HG02970 (cell line): ENCODE results near the gene MYH1.

Source experiments
- ATAC-seq: cut with Tn5 transposase; IDR thresholded peaks from one replicate; pipeline ENCODE4 v1.9.1; 2021; ENCODE audit warnings: mild to moderate bottlenecking, moderate library complexity, moderate number of reproducible peaks; ENCODE audit not compliant: unreplicated experiment, low FRiP score

The MYH1 gene

DNA sequence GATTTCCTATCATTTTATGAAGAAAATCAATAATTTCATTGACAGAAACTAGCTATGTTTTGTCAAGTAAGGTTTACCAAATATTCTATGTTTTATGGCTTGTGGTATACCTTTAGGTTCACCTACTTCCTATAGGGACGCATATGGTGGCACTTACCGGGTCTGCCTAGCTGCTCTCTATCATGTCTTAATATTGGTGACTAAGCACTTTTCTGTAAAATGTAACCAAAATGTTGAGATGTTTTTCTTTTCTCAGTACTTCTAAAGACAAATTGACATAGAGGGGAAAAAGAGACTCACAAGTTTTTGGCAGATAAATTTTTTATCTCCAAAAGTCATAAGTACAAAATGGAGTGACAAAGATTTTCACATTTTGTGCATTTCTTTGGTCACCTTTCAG is 26.3 kb downstream of the MYH1 start:
- no peak for ATAC-seq

DNA sequence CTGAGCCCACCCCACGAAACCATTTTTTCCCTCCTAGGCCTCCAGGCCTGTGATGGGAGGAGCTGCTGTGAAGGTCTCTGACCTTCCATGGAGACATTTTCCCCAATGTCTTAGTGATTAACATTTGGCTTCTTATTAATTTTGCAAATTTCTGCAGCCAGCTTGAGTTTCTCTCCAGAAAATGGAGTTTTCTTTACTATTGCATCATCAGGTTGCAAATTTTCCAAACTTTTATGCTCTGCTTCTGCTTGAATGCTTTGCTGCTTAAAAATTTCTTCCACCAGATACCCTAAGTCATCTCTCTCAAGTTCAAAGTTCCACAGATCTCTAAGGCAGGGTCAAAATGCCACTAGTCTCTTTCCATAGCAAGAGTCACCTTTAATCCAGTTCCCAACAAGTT is 36.1 kb downstream of the MYH1 start:
- ATAC-seq = no peak

GRCh38 chr17:10477701-10478100 is 40.6 kb downstream of the MYH1 start:
- ATAC-seq = no peak

DNA sequence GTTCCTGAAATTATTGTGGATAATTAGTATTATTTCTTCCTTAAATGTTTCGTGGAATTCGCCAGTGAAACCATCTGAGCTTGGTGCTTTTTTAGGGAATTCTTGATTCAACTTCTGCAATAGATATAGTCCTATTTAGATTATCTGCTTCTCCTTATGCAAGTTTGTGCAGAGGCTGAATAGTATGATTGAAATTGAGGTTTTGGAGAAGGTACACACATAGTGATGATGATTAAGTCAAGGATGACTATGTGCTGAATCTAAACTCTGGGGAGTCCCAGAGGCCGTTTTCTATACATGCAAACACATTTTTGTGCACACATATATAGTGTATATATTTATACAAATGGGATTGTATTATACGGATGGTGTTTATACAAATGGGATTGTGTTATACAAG is 43.8 kb downstream of the MYH1 start:
- ATAC-seq = no peak

- no peak for ATAC-seq
Observed at GRCh38 chr17:10471858-10472257, 46.5 kb downstream of the MYH1 start.

DNA sequence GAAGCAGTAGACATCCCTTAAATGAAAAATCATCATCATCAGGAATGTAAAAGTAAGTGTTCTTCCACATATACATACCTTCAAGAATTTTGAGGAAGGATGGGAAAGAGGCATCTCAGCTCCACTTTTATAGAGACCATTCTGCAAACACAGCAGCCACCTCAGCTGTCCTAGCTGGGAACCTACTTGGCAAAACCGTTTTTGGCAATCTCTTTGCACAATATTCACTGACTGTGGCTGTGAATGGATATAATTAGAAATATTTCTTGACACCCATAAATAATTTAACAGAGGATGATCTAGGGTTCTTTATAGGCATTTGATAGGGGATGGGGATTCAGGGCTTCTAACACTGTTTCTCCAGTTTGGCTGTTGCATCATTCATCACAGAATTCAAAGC is 48.9 kb downstream of the MYH1 start, which contains the start of gene MYH4:
Gene MYH4 (minus strand): TSS at position 101 of the 400 bp plus-strand sequence. CDS start 2,814 bp downstream, outside the sequence.
- ATAC-seq = no peak

GRCh38 chr17:10463402-10463801 is 54.9 kb downstream of the MYH1 start:
- ATAC-seq = no peak

GRCh38 chr17:10460062-10460461 is 58.3 kb downstream of the MYH1 start:
- ATAC-seq = no peak

- ATAC-seq = no peak
Observed at GRCh38 chr17:10458701-10459100, 59.6 kb downstream of the MYH1 start.

GRCh38 chr17:10457952-10458351 is 60.4 kb downstream of the MYH1 start:
- no peak for ATAC-seq

GRCh38 chr17:10447026-10447931 is 71.1 kb downstream of the MYH1 start:
- ATAC-seq = no peak
